ENCODE results near the gene PIEZO2. TPM values are rescaled to one million over a fixed set of nuclear protein-coding genes. Genes with fewer than 3 reads are reported as not detected.
A peak's percentile ranks its signal among the peaks of the same experiment; 100 is the strongest.

The PIEZO2 gene
- total and polyA plus RNA-seq, 9 donors: 19.3 to 55.4 (median 35.3) TPM

- H3K9me3 ChIP-seq (replicated peaks; ENCODE audit: control insufficient read depth, low read depth, low read length): no peaks in the 10 kb centered on the region
- H3K4me3 ChIP-seq (ENCODE audit: low read length): no peak overlapping the region
- 43% methylated on average over 4 of the region's 7 CpGs for WGBS (ENCODE audit: insufficient coverage)
- H3K27me3 ChIP-seq (ENCODE audit: control insufficient read depth, insufficient read depth, low read length): no peaks in the 10 kb centered on the region
- DNase-seq: no peak
- H3K27ac ChIP-seq (ENCODE audit: low read length): peak overlapping the region; percentile 95
- H3K4me1 ChIP-seq (ENCODE audit: control insufficient read depth, insufficient read depth, low read length): peaks cover 11% of the 10 kb centered on the region
- H3K36me3 ChIP-seq (ENCODE audit: control insufficient read depth, insufficient read depth, low read length): peaks cover 3% of the 10 kb centered on the region
Observed at GRCh38 chr18:10690366-10690765, 459.0 kb downstream of the PIEZO2 start.

GRCh38 chr18:10690035-10690329, 459.4 kb downstream of the PIEZO2 start:
- Histone ChIP-seq H3K27ac (ENCODE audit: low read length) (peak overlapping the region; percentile 95), H3K9me3 (replicated peaks; ENCODE audit: control insufficient read depth, low read depth, low read length) (no peaks in the 10 kb centered on the region), H3K36me3 (ENCODE audit: control insufficient read depth, insufficient read depth, low read length) (peaks cover 3% of the 10 kb centered on the region), H3K4me3 (ENCODE audit: low read length) (no peak overlapping the region), H3K27me3 (ENCODE audit: control insufficient read depth, insufficient read depth, low read length) (no peaks in the 10 kb centered on the region), H3K4me1 (ENCODE audit: control insufficient read depth, insufficient read depth, low read length) (peaks cover 11% of the 10 kb centered on the region)
- DNase-seq: no peak
- 53% methylated on average over 4 of the region's 4 CpGs for WGBS (ENCODE audit: insufficient coverage)

- Histone ChIP-seq H3K27me3 (ENCODE audit: control insufficient read depth, insufficient read depth, low read length) (no peaks in the 10 kb centered on the region), H3K4me3 (ENCODE audit: low read length) (no peak overlapping the region), H3K36me3 (ENCODE audit: control insufficient read depth, insufficient read depth, low read length) (peaks cover 3% of the 10 kb centered on the region), H3K27ac (ENCODE audit: low read length) (peak overlapping the region; percentile 95), H3K9me3 (replicated peaks; ENCODE audit: control insufficient read depth, low read depth, low read length) (no peaks in the 10 kb centered on the region), H3K4me1 (ENCODE audit: control insufficient read depth, insufficient read depth, low read length) (peaks cover 11% of the 10 kb centered on the region)
- WGBS (ENCODE audit: insufficient coverage): 40% methylated on average over 7 of the region's 12 CpGs
- peak; percentile 98 for DNase-seq
Observed at GRCh38 chr18:10689236-10690034, 459.9 kb downstream of the PIEZO2 start.

- Histone ChIP-seq H3K4me1 (ENCODE audit: control insufficient read depth, insufficient read depth, low read length) (peaks cover 11% of the 10 kb centered on the region), H3K36me3 (ENCODE audit: control insufficient read depth, insufficient read depth, low read length) (peaks cover 3% of the 10 kb centered on the region), H3K27me3 (ENCODE audit: control insufficient read depth, insufficient read depth, low read length) (no peaks in the 10 kb centered on the region), H3K9me3 (replicated peaks; ENCODE audit: control insufficient read depth, low read depth, low read length) (no peaks in the 10 kb centered on the region), H3K4me3 (ENCODE audit: low read length) (no peak overlapping the region), H3K27ac (ENCODE audit: low read length) (peak overlapping the region; percentile 71)
- WGBS (ENCODE audit: insufficient coverage): 40% methylated on average over 1 of the region's 4 CpGs
- DNase-seq: peak; percentile 62
Observed at GRCh38 chr18:10688766-10689165, 460.6 kb downstream of the PIEZO2 start.

GRCh38 chr18:10687161-10687925, 462.0 kb downstream of the PIEZO2 start:
- peaks cover 3% of the 10 kb centered on the region for H3K36me3 ChIP-seq (ENCODE audit: control insufficient read depth, insufficient read depth, low read length)
- 72% methylated on average over 2 of the region's 8 CpGs for WGBS (ENCODE audit: insufficient coverage)
- no peak for DNase-seq

GRCh38 chr18:10686308-10686707, 463.1 kb downstream of the PIEZO2 start:
- Histone ChIP-seq H3K36me3 (ENCODE audit: control insufficient read depth, insufficient read depth, low read length) (peaks cover 7% of the 10 kb centered on the region), H3K9me3 (replicated peaks; ENCODE audit: control insufficient read depth, low read depth, low read length) (no peaks in the 10 kb centered on the region), H3K4me1 (ENCODE audit: control insufficient read depth, insufficient read depth, low read length) (peaks cover 11% of the 10 kb centered on the region), H3K27ac (ENCODE audit: low read length) (no peak overlapping the region), H3K27me3 (ENCODE audit: control insufficient read depth, insufficient read depth, low read length) (no peaks in the 10 kb centered on the region), H3K4me3 (ENCODE audit: low read length) (no peak overlapping the region)
- 0% methylated on average over 1 of the region's 1 CpG for WGBS (ENCODE audit: insufficient coverage)
- no peak for DNase-seq

More at GRCh38 chr18:10687161-10687925, 462.0 kb downstream of the PIEZO2 start:
- Histone ChIP-seq H3K4me1 (ENCODE audit: control insufficient read depth, insufficient read depth, low read length) (peaks cover 11% of the 10 kb centered on the region), H3K27me3 (ENCODE audit: control insufficient read depth, insufficient read depth, low read length) (no peaks in the 10 kb centered on the region), H3K9me3 (replicated peaks; ENCODE audit: control insufficient read depth, low read depth, low read length) (no peaks in the 10 kb centered on the region), H3K27ac (ENCODE audit: low read length) (no peak overlapping the region), H3K4me3 (ENCODE audit: low read length) (no peak overlapping the region)

GRCh38 chr18:10685484-10685883, 463.9 kb downstream of the PIEZO2 start:
- peaks cover 11% of the 10 kb centered on the region for H3K4me1 ChIP-seq (ENCODE audit: control insufficient read depth, insufficient read depth, low read length)
- no peaks in the 10 kb centered on the region for H3K9me3 ChIP-seq (replicated peaks; ENCODE audit: control insufficient read depth, low read depth, low read length)
- H3K27ac ChIP-seq (ENCODE audit: low read length): no peak overlapping the region
- WGBS (ENCODE audit: insufficient coverage): 66% methylated on average over 14 of the region's 15 CpGs
- no peak for DNase-seq
- no peaks in the 10 kb centered on the region for H3K27me3 ChIP-seq (ENCODE audit: control insufficient read depth, insufficient read depth, low read length)
- peaks cover 7% of the 10 kb centered on the region for H3K36me3 ChIP-seq (ENCODE audit: control insufficient read depth, insufficient read depth, low read length)
- no peak overlapping the region for H3K4me3 ChIP-seq (ENCODE audit: low read length)

GRCh38 chr18:10682368-10682714, 467.0 kb downstream of the PIEZO2 start:
- Histone ChIP-seq H3K4me3 (ENCODE audit: low read length) (no peak overlapping the region), H3K36me3 (ENCODE audit: control insufficient read depth, insufficient read depth, low read length) (peaks cover 6% of the 10 kb centered on the region), H3K27me3 (ENCODE audit: control insufficient read depth, insufficient read depth, low read length) (no peaks in the 10 kb centered on the region), H3K4me1 (ENCODE audit: control insufficient read depth, insufficient read depth, low read length) (no peaks in the 10 kb centered on the region), H3K9me3 (replicated peaks; ENCODE audit: control insufficient read depth, low read depth, low read length) (no peaks in the 10 kb centered on the region), H3K27ac (ENCODE audit: low read length) (no peak overlapping the region)
- DNase-seq: no peak
- 100% methylated on average over 3 of the region's 7 CpGs for WGBS (ENCODE audit: insufficient coverage)

- Histone ChIP-seq H3K27ac (ENCODE audit: low read length) (no peak overlapping the region), H3K4me3 (ENCODE audit: low read length) (no peak overlapping the region), H3K27me3 (ENCODE audit: control insufficient read depth, insufficient read depth, low read length) (no peaks in the 10 kb centered on the region), H3K4me1 (ENCODE audit: control insufficient read depth, insufficient read depth, low read length) (no peaks in the 10 kb centered on the region), H3K9me3 (replicated peaks; ENCODE audit: control insufficient read depth, low read depth, low read length) (no peaks in the 10 kb centered on the region), H3K36me3 (ENCODE audit: control insufficient read depth, insufficient read depth, low read length) (peaks cover 4% of the 10 kb centered on the region)
- WGBS (ENCODE audit: insufficient coverage): 87% methylated on average over 5 of the region's 12 CpGs
- DNase-seq: no peak
Observed at GRCh38 chr18:10681581-10682367, 467.6 kb downstream of the PIEZO2 start.

GRCh38 chr18:10680271-10680596, 469.1 kb downstream of the PIEZO2 start:
- H3K4me3 ChIP-seq (ENCODE audit: low read length): no peak overlapping the region
- no peak overlapping the region for H3K27ac ChIP-seq (ENCODE audit: low read length)
- no peaks in the 10 kb centered on the region for H3K4me1 ChIP-seq (ENCODE audit: control insufficient read depth, insufficient read depth, low read length)
- H3K9me3 ChIP-seq (replicated peaks; ENCODE audit: control insufficient read depth, low read depth, low read length): no peaks in the 10 kb centered on the region
- no peaks in the 10 kb centered on the region for H3K27me3 ChIP-seq (ENCODE audit: control insufficient read depth, insufficient read depth, low read length)
- DNase-seq: no peak
- peaks cover 12% of the 10 kb centered on the region for H3K36me3 ChIP-seq (ENCODE audit: control insufficient read depth, insufficient read depth, low read length)

Data from muscle of leg (tissue), 11 donors.